GM12872 (cell line): Measurements from ENCODE around the gene DPY19L1.

ENCODE experiments used
- TF ChIP-seq, protein P1 (sequence below): IDR thresholded peaks from 3 replicates; pipeline ENCODE4 v1.5.1; 2011; ENCODE audit warnings: low read depth, mild to moderate bottlenecking, low read length, moderate library complexity; ENCODE audit not compliant: insufficient read depth

DPY19L1 gene

DNA sequence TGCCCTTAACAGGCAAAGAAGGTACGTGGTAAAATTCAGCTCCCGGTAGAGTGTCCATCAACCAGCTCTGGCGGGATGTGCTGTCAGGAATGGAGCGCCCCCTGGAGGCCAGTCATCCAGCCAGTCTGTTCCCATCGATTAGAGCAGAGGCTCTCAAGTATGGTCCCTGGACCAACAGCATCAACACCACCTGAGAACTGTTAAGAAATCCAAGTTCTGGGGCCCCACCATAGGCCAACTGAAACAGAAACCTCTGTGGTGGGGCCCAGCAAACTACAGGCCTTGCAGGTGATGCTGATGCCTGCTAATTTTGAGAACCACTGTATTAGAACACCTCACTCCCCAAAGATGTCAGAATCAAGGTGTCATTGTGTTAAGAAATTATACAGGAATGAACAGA, 109.2 kb downstream of the DPY19L1 start:
- TF ChIP-seq, protein P1, sequence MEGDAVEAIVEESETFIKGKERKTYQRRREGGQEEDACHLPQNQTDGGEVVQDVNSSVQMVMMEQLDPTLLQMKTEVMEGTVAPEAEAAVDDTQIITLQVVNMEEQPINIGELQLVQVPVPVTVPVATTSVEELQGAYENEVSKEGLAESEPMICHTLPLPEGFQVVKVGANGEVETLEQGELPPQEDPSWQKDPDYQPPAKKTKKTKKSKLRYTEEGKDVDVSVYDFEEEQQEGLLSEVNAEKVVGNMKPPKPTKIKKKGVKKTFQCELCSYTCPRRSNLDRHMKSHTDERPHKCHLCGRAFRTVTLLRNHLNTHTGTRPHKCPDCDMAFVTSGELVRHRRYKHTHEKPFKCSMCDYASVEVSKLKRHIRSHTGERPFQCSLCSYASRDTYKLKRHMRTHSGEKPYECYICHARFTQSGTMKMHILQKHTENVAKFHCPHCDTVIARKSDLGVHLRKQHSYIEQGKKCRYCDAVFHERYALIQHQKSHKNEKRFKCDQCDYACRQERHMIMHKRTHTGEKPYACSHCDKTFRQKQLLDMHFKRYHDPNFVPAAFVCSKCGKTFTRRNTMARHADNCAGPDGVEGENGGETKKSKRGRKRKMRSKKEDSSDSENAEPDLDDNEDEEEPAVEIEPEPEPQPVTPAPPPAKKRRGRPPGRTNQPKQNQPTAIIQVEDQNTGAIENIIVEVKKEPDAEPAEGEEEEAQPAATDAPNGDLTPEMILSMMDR, result peak; percentile 81

DNA sequence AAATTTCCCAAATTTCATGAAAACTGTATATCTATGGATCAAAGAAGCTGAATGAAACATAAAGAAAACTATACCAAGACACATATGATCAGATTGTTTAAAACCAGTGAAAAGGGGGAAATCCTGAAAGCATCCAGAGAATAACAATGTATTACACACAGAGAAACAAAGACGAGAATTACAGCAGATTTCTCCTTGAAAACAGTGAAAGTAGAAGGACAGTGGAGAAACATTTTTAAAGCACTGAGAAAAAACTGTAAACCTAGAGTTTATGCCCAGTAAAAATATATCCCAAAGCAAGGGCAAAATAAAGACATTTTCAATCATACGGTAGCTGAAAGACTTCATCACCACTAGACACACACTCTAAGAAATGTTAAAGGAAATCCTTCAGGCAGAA, 121.0 kb downstream of the DPY19L1 start:
- TF ChIP-seq, protein P1, result no peak

DNA sequence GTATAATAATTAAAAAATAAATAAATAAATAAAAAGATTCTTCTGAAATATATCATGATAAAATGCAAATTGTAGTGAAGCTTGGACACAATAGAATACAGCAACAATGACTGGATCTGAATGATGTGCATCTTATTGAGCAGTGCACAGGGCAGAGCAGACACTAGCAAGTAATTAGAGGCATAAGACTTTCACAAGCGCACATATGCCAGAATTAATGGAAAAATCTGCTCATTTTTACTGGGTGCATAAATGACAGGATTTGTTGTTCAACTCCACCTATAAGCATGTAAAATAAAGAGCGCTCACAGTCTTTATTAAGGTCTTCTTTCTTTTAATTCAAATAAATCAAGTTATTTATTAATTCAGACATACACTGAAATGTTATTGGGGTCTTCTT, 125.0 kb downstream of the DPY19L1 start:
- TF ChIP-seq, protein P1, result no peak

DNA sequence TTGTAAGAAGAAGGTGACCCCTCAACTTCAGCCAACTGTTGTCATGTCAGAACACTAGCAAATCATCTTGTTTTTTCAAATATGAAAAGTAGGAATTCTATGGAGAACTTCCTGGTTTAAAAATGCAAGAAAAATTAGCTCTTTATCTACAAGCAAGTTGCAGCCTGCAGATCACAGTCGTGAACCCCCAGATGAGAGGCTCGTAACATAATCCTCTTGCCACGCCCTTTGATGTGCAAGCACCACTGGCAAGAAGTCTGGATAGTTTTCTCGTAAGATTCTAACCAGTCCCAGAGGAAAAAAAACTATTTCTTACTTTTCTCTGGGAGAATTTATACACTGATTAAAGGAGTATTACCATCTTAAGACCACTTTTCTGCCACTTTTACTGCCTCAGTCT, 132.3 kb downstream of the DPY19L1 start:
- TF ChIP-seq, protein P1, result no peak

DNA sequence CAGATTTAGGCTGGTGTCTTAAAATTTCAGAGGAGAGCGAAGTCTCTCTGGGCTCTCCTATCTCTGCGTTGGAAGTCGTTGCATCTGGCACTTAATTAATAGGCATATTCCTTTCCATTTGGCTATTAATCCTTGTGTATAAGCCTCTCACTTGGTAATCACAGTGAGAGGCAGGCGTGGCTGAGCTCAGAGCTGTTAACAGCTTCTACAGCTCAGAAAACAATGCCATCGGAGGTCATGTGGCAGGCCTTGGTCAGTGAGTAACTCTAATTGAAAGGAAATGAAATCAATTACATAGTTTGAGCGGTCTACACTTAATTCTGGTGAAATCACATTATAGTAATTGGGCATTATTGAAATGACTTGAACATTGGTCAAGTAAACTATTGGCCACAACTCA, 135.1 kb downstream of the DPY19L1 start:
- TF ChIP-seq, protein P1, result no peak

DNA sequence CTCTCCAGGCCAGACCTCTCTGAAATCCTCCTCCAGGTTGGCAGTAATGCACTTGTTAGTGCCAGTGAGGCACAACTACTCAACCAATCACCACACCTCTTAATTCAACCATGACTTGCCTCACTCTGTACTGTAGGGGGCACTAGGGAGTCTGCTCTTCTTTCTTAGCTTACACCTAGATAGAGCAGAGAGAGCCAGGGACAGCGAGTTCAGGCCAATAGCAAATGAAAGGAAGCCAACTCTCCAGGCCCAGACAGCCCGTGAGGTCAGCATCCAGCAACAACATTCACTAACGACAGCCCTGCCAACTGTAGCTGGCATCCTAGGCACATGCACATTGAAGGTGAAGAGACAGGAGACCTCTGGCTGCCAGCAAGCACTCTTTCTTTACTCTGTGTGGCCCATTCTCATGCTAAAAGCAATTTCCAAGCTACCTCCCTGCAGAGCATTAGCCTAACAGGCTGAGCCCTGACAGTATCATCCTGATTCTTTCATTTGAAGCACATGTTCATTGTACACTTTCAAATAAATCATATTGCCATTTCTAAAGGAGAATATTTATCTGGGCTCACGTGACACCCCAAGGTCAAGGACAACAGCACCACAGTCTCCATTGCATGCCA, 136.3 kb downstream of the DPY19L1 start:
- TF ChIP-seq, protein P1, result peak; percentile 58

DNA sequence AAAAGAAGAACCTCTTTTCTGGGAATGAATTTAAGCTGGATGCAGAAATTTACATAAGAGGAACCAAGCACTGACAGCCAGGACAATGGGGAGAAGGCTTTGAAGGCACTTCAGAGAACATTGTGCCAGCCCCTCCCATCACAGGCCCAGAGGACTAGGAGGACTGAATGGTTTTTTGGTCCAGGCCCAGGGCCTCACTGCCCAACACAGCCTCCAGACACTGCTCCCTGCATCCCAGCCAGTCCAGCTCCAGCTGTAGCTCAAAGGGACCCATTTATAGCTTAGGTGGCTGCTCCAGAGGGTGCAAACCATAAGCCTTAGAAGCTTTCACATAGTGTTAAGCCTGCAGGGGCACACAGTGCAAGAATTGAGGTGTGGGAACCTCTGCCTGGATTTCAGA, 142.1 kb downstream of the DPY19L1 start:
- TF ChIP-seq, protein P1, result no peak
